Measurements from ENCODE around the gene RALGAPA2.

RALGAPA2 gene

GRCh38 chr20:20491110-20491783 is 221.2 kb downstream of the RALGAPA2 start:
- no peak for DNase-seq

GRCh38 chr20:20490673-20491072 is 221.8 kb downstream of the RALGAPA2 start:
- no peak for DNase-seq

- DNase-seq, result no peak
These were observed 222.6 kb downstream of the RALGAPA2 start for GRCh38 chr20:20489648-20490341.

- no peak for DNase-seq
These were observed 223.4 kb downstream of the RALGAPA2 start for GRCh38 chr20:20489054-20489453.

GRCh38 chr20:20488388-20488787 is 224.1 kb downstream of the RALGAPA2 start:
- DNase-seq, result no peak

GRCh38 chr20:20487811-20488210 is 224.6 kb downstream of the RALGAPA2 start:
- DNase-seq, result no peak

GRCh38 chr20:20483328-20483727 is 229.1 kb downstream of the RALGAPA2 start:
- no peak for DNase-seq

- no peak for DNase-seq
These were observed 230.0 kb downstream of the RALGAPA2 start for GRCh38 chr20:20482453-20482852.

GRCh38 chr20:20480689-20481088 is 231.8 kb downstream of the RALGAPA2 start:
- no peak for DNase-seq

- DNase-seq, result no peak
These were observed 232.3 kb downstream of the RALGAPA2 start for GRCh38 chr20:20480126-20480525.

GRCh38 chr20:20477444-20478041 is 234.9 kb downstream of the RALGAPA2 start:
- no peak for DNase-seq

- no peak for DNase-seq
These were observed 235.9 kb downstream of the RALGAPA2 start for GRCh38 chr20:20476504-20476903.

- no peak for DNase-seq
These were observed 238.8 kb downstream of the RALGAPA2 start for GRCh38 chr20:20473657-20474056.

GRCh38 chr20:20472684-20473274 is 239.7 kb downstream of the RALGAPA2 start:
- DNase-seq, result no peak

- peak; percentile 68 for DNase-seq
These were observed 246.0 kb downstream of the RALGAPA2 start for GRCh38 chr20:20466341-20466879.

GRCh38 chr20:20465252-20465651 is 247.2 kb downstream of the RALGAPA2 start:
- DNase-seq, result no peak

GRCh38 chr20:20463933-20464374 is 248.5 kb downstream of the RALGAPA2 start:
- DNase-seq, result peak; percentile 57

GRCh38 chr20:20462185-20462584 is 250.3 kb downstream of the RALGAPA2 start:
- DNase-seq, result no peak

- DNase-seq, result no peak
These were observed 250.9 kb downstream of the RALGAPA2 start for GRCh38 chr20:20461551-20461950.

- no peak for DNase-seq
These were observed 252.7 kb downstream of the RALGAPA2 start for GRCh38 chr20:20459726-20460125.

- DNase-seq, result no peak
These were observed 254.9 kb downstream of the RALGAPA2 start for GRCh38 chr20:20457392-20458126.

- no peak for DNase-seq
These were observed 255.7 kb downstream of the RALGAPA2 start for GRCh38 chr20:20456741-20457140.

- DNase-seq, result no peak
These were observed 256.5 kb downstream of the RALGAPA2 start for GRCh38 chr20:20455926-20456325.

All from femur (tissue), 1 donor.